LNCaP clone FGC (cell line): ENCODE results near the gene NUP205.

ENCODE experiments used
- DNase-seq: peaks from one replicate; pipeline ENCODE4 v3.0.0-alpha.2; 2011; ENCODE audit warnings: low read depth
- H3K4me3 ChIP-seq: 2 replicates; pipeline ENCODE4 v1.5.1; 2011; ENCODE audit warnings: mild to moderate bottlenecking, low read depth, low read length, control low read depth
- TF ChIP-seq, protein P1 (sequence below): IDR thresholded peaks from 2 replicates; pipeline ENCODE4 v1.5.1; 2012; ENCODE audit warnings: mild to moderate bottlenecking; ENCODE audit not compliant: control insufficient read depth, insufficient read depth; ENCODE audit errors: extremely low read depth

NUP205 gene

DNA sequence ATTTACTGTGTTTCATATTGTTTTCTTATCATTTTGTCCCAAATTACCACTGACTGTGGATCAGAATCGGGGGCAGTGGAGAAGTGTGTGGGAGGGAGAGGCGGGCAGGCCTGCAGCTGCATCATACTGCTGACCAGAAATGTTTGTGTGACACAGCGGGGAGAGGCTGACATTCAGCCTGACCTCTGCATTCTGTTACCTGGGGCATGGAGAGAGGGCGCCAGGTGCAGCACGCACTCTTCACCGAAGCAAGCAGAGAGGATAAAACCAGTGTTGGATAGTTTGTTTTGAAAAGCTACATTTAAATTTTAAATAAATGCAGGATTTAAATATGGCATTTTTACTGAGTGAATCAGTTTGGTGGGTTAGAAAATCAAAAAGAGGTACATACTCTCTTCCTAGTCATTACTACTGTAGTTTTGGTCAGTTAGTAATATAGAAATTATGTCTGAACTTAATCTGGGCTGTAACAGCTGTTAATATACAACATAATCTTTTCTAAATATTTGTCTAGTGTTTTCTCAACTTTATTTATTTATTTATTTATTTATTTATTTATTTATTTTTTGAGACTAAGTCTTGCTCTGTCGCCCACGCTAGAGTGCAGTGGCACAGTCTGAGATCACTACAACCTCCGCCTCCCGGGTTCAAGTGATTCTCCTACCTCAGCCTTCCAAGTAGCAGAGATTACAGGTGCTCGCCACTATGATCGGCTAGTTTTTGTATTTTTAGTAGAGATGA lies 95.8 kb downstream of the NUP205 start:
- no peak for DNase-seq
- TF ChIP-seq, protein P1, sequence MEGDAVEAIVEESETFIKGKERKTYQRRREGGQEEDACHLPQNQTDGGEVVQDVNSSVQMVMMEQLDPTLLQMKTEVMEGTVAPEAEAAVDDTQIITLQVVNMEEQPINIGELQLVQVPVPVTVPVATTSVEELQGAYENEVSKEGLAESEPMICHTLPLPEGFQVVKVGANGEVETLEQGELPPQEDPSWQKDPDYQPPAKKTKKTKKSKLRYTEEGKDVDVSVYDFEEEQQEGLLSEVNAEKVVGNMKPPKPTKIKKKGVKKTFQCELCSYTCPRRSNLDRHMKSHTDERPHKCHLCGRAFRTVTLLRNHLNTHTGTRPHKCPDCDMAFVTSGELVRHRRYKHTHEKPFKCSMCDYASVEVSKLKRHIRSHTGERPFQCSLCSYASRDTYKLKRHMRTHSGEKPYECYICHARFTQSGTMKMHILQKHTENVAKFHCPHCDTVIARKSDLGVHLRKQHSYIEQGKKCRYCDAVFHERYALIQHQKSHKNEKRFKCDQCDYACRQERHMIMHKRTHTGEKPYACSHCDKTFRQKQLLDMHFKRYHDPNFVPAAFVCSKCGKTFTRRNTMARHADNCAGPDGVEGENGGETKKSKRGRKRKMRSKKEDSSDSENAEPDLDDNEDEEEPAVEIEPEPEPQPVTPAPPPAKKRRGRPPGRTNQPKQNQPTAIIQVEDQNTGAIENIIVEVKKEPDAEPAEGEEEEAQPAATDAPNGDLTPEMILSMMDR = no peak
- no peak overlapping the region for H3K4me3 ChIP-seq

DNA sequence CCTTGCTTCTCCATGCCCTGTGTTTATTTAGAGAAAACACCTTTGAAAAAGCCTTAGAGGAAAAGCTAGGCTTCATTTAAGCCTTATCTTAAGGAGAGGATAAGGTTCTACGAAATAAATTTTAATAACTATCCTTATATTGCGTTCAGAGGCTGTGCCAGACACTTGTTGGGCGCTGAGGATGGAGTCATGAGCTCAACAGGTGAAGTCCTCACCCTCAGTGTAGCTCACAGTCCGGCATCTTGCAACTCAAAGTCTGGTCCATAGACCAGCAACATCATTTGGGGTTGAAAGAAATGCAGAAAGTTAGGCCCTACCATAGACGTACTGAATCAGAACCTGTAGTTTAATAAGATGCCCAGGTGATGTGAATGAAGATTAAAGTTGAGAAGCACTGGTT lies 100.8 kb downstream of the NUP205 start:
- TF ChIP-seq, protein P1 = no peak
- no peak for DNase-seq
- H3K4me3 ChIP-seq = no peak overlapping the region

DNA sequence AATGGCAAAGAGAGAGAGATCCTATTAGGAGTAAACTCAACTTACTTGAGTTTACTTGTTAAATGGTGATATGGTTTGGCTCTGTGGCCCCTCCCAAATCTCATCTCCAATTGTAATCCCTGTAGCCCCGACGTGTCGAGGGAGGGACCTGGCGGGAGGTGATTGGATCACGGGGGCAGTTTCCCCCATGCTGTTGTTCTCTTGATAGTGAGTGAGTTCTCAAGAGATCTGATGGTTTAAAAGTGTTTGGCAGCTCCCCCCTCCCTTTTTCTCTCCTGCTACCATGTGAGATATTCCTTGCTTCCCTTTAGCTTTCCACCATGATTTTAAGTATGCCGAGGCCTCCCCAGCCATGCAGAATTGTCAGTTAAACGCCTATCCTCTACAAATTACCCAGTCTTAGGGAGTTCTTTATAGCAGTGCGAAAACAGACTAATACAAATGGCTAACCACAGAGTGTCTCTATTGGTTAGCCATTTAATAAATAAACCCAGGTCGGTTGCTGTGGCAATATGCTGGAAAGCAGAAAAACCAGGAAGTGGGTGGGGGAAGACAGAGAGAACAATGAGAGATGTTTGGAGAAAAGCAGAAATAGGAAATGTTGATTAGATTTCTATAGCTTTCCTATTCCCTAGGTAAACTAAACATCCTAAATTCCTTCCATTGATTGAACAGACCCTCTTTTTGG lies 101.6 kb downstream of the NUP205 start:
- no peak for DNase-seq
- TF ChIP-seq, protein P1 = no peak

DNA sequence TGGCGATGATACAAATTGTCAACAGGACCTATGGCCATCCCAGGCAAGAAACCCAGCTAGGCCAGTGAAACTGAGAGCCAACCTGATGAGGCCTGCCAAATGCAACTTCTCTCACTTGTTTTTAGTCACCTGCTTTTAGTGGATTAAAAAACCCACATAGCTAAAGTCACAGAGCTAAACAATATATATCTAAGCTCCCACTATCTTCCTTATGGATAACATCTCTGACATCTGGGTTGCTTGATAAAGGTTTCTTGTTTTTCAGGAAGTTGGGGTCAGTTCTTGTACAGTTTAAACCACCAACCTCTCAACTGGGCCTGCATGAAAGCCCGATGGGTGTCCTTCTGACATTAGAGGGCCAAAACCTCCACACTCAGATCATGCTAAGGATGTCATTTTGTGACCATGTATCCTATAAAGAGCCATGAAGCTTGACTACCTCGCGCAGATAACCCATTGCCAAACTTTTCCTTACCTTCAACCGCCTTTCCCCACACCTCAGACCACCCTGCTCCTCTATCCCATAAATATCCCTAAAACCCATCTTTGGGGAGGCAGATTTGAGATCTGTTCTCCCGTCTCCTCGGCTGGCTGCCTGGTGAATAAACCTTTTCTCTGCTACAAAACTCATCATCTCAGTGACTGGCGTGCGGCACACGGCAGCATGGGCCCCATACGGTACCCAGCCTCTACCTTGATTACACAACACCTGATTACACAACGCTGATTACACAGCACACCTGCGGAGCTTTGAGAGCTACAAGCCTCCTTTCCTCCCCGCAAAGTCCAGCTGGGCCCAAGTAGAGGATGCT lies 103.8 kb downstream of the NUP205 start:
- DNase-seq = no peak
- peak overlapping the region; percentile 96 for H3K4me3 ChIP-seq
- TF ChIP-seq, protein P1 = no peak

More for the DNA sequence above, 101.6 kb downstream of the NUP205 start:
- no peak overlapping the region for H3K4me3 ChIP-seq

DNA sequence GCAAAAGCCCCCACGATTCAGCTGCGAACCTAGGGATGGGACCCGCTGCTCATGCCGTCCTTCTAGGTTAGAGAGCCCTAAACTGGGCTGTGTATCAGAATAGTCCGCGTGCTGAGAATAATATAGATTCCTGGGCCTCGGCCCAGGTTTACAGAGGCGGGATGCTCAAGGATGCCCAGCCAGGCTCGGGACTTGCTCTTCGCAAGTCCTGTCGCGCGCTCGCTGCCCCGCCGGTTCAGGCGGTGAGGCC lies 104.3 kb downstream of the NUP205 start:
- TF ChIP-seq, protein P1 = no peak
- DNase-seq = no peak
- H3K4me3 ChIP-seq = peak overlapping the region; percentile 96

DNA sequence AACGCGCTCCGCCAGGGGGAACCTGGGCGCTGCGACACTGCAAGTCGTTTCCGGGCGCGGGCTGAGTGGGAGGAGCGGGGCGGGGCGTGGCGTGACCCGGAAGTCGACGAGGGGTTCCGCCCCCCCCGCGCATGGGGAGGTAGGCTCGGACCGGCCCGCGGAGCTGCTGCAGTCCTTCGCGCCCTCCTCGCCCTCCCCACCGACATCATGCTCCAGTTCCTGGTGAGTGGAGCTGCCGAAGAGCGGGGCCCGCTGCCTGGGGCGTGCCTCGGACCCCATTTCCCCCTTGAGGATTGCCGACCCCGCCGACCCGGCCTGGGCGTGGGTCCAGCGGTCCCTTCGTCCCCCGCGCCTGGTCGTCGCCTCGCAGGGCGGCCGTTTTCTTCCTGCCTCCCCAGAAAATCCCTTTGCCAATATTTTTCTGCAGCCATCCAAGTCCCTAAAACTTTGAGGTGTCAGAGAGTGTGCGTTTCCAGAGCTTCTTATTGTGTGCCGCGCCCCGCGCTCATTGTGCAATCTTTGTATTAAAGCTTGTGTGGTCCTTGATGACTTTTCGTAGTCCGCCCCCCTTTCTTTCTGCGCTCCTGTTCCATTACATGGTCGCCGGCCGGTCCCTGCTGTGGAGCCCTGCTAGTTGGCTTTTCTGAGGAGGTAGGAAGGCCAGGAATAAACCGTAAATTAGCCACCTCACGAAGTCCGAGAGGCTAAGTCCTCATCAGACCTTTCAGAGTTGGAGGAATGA lies 104.8 kb downstream of the NUP205 start, which contains the start of gene STMP1:
Gene STMP1 (plus strand): TSS at position 142 of the 742 bp plus-strand sequence.
- peak within 1 kb of the TSS; percentile 96 for H3K4me3 ChIP-seq
- peak; percentile 83 for DNase-seq
- TF ChIP-seq, protein P1 = peak; percentile 74
